Neural cell (in vitro differentiated cells): ENCODE measurements around the gene ASPRV1.

Source experiments
- CTCF ChIP-seq: fragments of 450-650 bp; IDR thresholded peaks from 2 replicates; pipeline ENCODE4 v1.5.1; 2014; ENCODE audit warnings: antibody characterized with exemption, mild to moderate bottlenecking, moderate library complexity; ENCODE audit not compliant: poor library complexity, severe bottlenecking
- EP300 ChIP-seq: fragments of 450-650 bp; conservative IDR thresholded peaks from 2 replicates; pipeline ENCODE4 v1.6.1; 2014; ENCODE audit warnings: antibody characterized with exemption, mild to moderate bottlenecking, moderate library complexity; ENCODE audit not compliant: poor library complexity, severe bottlenecking
- EZH2 ChIP-seq: fragments of 200-600, 300-800 bp; shearing (Covaris generic), sonication (generic); IDR thresholded peaks from 2 replicates; pipeline ENCODE4 v1.6.1; 2014; ENCODE audit warnings: antibody characterized with exemption, low read length, borderline replicate concordance, mild to moderate bottlenecking; ENCODE audit not compliant: insufficient read depth, poor library complexity, severe bottlenecking
- MXI1 ChIP-seq: fragments of 450-650 bp; conservative IDR thresholded peaks from 2 replicates; pipeline ENCODE4 v1.6.1; 2014; ENCODE audit warnings: antibody characterized with exemption, mild to moderate bottlenecking; ENCODE audit not compliant: poor library complexity, severe bottlenecking
- POLR2AphosphoS5 ChIP-seq: IDR thresholded peaks from 2 replicates; pipeline ENCODE4 v1.6.1; 2012
- RAD21 ChIP-seq: fragments of 450-650 bp; conservative IDR thresholded peaks from 2 replicates; pipeline ENCODE4 v1.6.1; 2014; ENCODE audit warnings: antibody characterized with exemption, mild to moderate bottlenecking, moderate library complexity
- REST ChIP-seq: IDR thresholded peaks from 2 replicates; pipeline ENCODE4 v1.6.1; 2012; ENCODE audit warnings: borderline replicate concordance
- SMC3 ChIP-seq: fragments of 450-650 bp; conservative IDR thresholded peaks from 2 replicates; pipeline ENCODE4 v1.6.1; 2014; ENCODE audit warnings: antibody characterized with exemption, mild to moderate bottlenecking, moderate library complexity; ENCODE audit not compliant: poor library complexity
- TAF1 ChIP-seq: IDR thresholded peaks from 2 replicates; pipeline ENCODE4 v1.6.1; 2012; ENCODE audit warnings: low read depth

DNA sequence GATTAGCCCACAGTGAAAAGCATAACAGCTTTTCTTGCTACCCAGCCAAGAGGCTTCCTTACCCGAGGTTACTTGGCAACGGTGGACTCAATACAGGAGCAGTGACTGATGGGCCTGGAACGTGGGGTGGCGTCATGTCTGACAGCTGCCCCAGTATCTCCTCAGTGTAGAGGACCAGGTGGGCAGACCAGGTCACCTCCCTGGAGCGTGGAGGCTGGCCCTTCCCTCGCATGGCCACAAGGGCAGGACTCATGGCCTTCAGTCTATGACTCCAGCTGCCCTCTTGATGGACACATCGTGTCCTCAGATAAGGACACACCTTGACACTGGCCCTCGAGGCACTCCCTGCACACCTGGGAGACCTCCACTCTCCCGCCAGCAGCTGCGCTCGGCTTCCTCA, 6.4 kb downstream of the ASPRV1 start:
- TF ChIP-seq POLR2AphosphoS5, result no peak
- TF ChIP-seq CTCF, result no peak
- no peak for TF ChIP-seq EZH2
- no peak for TF ChIP-seq SMC3
- no peak for TF ChIP-seq TAF1
- no peak for TF ChIP-seq REST
- TF ChIP-seq EP300, result no peak
- TF ChIP-seq RAD21, result no peak
- TF ChIP-seq MXI1, result no peak
